Breast epithelium (tissue), 3 donors: ENCODE measurements around the gene AMFR.

ENCODE experiments used
- POLR2AphosphoS5 ChIP-seq, 3 donors: sonication (generic); formaldehyde crosslinking; IDR thresholded peaks; one replicate each; pipeline ENCODE4 v1.6.1; 2017; ENCODE audit warnings: antibody characterized with exemption in 3 of 3
- TF ChIP-seq, protein P1 (sequence below), 3 donors: fragments of 450-650 bp; IDR thresholded peaks; one replicate each; pipeline ENCODE4 v1.5.1; 2016 to 2017; ENCODE audit warnings: antibody characterized with exemption in 3 of 3, mild to moderate bottlenecking in 3 of 3, moderate library complexity in 3 of 3

GRCh38 chr16:56428091-56428490 is 2.7 kb upstream of the AMFR start:
- TF ChIP-seq, protein P1, sequence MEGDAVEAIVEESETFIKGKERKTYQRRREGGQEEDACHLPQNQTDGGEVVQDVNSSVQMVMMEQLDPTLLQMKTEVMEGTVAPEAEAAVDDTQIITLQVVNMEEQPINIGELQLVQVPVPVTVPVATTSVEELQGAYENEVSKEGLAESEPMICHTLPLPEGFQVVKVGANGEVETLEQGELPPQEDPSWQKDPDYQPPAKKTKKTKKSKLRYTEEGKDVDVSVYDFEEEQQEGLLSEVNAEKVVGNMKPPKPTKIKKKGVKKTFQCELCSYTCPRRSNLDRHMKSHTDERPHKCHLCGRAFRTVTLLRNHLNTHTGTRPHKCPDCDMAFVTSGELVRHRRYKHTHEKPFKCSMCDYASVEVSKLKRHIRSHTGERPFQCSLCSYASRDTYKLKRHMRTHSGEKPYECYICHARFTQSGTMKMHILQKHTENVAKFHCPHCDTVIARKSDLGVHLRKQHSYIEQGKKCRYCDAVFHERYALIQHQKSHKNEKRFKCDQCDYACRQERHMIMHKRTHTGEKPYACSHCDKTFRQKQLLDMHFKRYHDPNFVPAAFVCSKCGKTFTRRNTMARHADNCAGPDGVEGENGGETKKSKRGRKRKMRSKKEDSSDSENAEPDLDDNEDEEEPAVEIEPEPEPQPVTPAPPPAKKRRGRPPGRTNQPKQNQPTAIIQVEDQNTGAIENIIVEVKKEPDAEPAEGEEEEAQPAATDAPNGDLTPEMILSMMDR (IDR thresholded peaks at IDR 0.05), result no peak
- TF ChIP-seq POLR2AphosphoS5 (IDR thresholded peaks at IDR 0.05), result no peak
